GM19239 (cell line): ENCODE measurements around the gene PIP5K1C.

Source experiments
- DNase-seq: peaks from one replicate; pipeline ENCODE4 v3.0.0; 2011; ENCODE audit warnings: low spot score; ENCODE audit not compliant: insufficient read length
- FAIRE-seq: peaks from 2 replicates; lab custom pipeline; 2011; peaks lifted over from hg19 to GRCh38; lab: Jason Lieb, UNC

PIP5K1C gene

GRCh38 chr19:3614858-3615505, 85.3 kb downstream of the PIP5K1C start:
- no peak for FAIRE-seq
- no peak for DNase-seq

GRCh38 chr19:3613818-3614661, 86.2 kb downstream of the PIP5K1C start:
- FAIRE-seq (no peak), DNase-seq (no peak)

DNA sequence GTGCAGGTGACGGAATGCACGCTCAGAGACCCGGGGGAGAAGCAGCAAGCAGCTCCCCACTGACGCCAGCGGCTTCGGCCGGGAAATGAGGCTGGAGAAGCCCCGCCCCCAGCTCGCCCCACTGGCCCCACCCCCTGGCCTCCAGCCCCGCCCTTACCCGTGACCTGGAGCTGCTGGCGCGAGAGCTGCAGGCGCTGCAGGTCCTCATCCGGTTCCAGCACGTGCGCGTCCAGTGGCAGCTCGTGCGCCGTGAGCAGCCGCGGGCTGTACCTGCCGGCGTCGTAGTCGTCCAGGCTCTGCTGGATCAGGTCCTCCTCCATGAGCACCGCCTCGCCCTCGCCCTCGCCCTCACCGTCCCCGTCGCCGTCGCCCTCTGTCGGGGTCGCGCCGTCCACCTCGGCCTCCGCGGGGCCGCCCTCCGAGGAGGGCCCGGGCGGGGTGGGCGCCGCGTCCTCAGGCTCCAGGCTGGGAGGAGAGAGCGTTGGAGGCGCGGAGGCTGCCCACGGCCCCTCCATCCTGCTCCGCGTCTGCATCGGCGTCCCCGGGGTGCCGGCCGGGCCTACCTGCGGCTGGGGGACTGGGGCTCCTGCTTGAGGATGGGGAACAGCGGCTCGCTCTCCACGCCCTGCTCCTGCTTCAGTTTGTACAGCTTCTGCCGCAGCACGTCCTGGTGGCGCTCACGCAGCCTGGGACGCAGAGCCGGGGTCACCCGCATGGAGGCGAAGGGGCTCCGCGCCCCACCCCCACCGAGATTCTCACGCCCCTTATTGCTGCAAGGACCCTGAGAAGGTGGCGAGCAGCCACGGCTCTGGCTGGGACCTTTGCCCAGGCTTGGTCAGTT, 87.1 kb downstream of the PIP5K1C start:
- no peak for FAIRE-seq

GRCh38 chr19:3612330-3612729, 87.9 kb downstream of the PIP5K1C start:
- FAIRE-seq (no peak), DNase-seq (no peak)

More for the DNA sequence above, 87.1 kb downstream of the PIP5K1C start:
- DNase-seq: no peak

- no peak for DNase-seq
- no peak for FAIRE-seq
These were observed 88.4 kb downstream of the PIP5K1C start for GRCh38 chr19:3611841-3612240.

- FAIRE-seq: no peak
- no peak for DNase-seq
These were observed 89.2 kb downstream of the PIP5K1C start for GRCh38 chr19:3610745-3611717.

GRCh38 chr19:3609779-3610719, 90.2 kb downstream of the PIP5K1C start:
- FAIRE-seq: no peak
- DNase-seq: no peak

- FAIRE-seq: no peak
- no peak for DNase-seq
These were observed 91.4 kb downstream of the PIP5K1C start for GRCh38 chr19:3608750-3609322.

DNA sequence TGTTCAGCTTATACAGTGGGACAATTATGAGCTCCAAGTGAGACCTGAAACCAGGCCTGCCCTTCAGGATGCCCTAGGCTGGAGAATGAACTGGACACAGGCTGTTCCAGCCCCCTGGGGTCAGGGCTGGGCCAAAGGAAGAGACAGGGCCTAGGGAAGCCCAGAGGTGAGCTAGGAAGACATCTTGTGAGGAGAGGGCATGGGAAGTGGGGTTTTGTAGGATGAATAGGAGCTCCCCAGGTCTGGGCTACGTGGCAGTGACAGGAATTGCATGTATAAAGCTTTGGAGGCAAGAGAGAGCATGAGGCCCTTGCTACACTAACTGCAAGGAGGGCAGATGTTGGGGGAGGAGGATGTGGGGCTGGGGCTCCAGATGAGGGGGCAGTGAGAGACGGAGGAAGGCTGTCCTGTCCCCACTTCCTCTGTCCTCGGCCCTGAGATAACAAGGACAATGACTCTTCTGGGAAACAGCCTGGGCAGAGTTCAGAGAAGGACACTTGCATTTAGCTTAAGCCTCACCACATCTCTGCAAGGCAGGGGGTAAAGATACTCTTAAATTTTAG, 92.1 kb downstream of the PIP5K1C start:
- no peak for DNase-seq
- FAIRE-seq: no peak

GRCh38 chr19:3607303-3608078, 92.8 kb downstream of the PIP5K1C start:
- DNase-seq: no peak
- no peak for FAIRE-seq

- DNase-seq: peak; percentile 90
- FAIRE-seq: no peak
These were observed 93.5 kb downstream of the PIP5K1C start, which contains the start of gene TBXA2R for GRCh38 chr19:3606690-3607289. Gene TBXA2R (minus strand): TSS chr19:3606875. CDS start chr19:3600634, 6,241 bp downstream.

DNA sequence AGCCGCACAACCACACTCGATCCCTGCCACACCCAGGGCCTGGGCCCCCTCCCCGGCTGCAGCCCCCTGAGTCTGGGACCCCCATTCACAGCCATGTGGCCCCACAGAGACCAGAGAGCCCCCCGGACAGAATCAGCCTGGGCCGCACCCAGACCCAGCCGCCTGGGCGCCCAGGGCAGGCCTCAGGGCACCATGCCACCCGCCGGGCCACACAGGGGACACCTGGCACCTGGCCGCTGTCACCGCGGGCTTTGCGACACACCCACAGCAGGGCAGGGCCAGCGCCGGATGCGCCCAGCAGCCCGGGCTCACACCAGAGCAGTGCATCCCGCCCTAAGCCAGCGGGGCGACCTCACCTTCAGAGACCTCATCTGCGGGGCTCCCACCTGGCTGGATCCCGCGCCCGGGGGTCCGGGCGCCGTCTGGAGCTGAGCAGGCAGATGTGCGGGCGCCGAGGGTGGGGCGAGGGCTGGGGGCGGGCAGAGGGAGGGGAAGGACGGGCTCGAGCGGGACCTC, 94.0 kb downstream of the PIP5K1C start:
- DNase-seq (peak; percentile 67), FAIRE-seq (no peak)

DNA sequence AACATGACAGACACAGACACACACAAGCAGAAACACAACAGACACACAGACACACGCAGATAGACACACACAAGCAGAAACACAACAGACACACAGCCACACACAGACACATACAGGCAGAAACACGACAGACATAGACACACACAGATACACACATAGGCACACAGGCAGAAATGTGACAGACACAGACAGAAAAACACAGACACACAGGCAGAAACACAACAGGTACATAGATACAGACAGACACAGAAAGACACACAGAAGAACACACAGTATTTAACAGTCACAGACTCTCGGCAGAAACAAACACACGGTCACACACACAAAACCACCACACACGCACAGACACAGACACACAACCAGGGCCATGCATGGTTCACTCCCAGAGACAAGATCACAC, 94.5 kb downstream of the PIP5K1C start:
- FAIRE-seq (no peak), DNase-seq (no peak)

DNA sequence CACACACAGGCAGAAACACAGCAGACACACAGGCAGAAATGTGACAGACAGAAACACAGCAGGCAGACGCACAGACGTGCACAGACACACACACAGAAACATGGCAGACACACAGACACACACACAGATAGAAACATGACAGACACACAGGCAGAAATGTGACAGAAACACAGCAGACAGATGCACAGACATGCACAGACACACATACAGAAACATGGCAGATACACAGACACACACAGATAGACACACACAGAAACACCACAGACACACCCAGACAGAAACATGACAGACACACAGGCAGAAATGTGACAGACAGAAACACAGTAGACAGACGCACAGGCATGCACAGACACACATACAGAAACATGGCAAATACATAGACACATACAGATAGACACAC, 94.9 kb downstream of the PIP5K1C start:
- no peak for DNase-seq
- FAIRE-seq: peak; percentile 68

- FAIRE-seq (no peak), DNase-seq (no peak)
These were observed 95.3 kb downstream of the PIP5K1C start for GRCh38 chr19:3604987-3605343.

DNA sequence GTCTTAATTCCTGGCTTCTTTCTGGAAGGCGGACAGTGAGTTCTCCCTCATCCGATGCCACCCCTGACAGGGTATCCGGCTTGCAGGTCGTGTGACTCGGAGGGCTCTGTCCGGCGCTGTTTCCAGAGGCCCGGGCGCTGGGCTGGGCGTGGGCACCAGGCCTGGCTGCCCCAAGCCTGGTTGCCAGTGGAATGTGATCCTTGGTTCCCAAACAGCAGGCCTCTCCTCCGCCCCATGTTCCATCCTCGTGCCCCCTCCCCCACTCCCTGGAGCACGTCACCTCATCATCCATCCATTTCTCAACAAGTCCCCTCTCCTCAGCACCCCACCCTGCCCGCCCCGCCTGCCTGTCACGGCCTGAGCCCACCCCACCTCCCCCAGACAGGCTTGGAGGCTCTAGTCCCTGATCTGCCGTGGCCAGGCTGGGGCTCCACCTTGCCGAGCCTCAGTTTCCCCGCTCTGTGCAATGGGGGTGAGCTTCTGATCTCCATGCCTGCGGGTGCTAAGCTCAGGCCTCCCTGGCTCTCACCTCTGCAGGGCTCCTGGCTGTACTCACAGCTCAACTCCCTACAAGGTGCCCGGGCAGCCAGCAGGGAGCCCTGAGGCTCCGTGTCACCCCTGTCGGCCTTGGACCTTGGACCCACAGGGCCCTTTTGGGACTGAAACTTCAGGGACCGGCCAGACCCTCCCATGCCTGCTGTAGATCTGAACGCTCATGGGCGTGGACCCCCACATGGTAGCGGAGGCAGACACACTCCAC, 95.9 kb downstream of the PIP5K1C start:
- DNase-seq (no peak), FAIRE-seq (no peak)
